Fibroblast of skin of left biceps (primary cell): ENCODE data around the gene XPO4.
"Not testable (repeated sequence)": the region's sequence is repeated elsewhere in the genome, so short reads cannot be mapped to it uniquely, and the experiment has no call there.

Experiments used
- DNase-seq, 2 experiments: peaks; one replicate each; pipeline ENCODE4 v3.0.0-alpha.2; 2013; ENCODE audit warnings: low read depth in 2 of 2

XPO4 gene

GRCh38 chr13:20891034-20891433 lies 11.5 kb downstream of the XPO4 start:
- no peak for DNase-seq

DNA sequence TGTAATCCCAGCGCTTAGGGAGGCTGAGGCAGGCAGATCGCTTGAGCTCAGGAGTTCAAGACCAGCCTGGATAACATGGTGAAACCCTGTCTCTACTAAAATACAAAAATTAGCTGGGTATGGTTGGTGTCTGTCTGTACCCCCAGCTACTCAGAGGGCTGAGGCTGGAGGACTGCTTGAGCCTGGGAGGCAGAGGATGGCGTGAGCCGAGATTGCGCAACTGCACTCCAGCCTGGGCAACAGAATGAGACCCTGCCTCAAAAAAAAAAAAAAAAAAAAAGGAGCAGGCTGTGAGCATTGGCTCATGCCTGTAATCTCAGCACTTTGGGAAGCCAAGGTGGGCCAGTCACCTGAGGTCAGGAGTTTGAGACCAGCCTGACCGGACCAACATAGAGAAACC lies 12.0 kb downstream of the XPO4 start:
- DNase-seq, result not testable (repeated sequence)

DNA sequence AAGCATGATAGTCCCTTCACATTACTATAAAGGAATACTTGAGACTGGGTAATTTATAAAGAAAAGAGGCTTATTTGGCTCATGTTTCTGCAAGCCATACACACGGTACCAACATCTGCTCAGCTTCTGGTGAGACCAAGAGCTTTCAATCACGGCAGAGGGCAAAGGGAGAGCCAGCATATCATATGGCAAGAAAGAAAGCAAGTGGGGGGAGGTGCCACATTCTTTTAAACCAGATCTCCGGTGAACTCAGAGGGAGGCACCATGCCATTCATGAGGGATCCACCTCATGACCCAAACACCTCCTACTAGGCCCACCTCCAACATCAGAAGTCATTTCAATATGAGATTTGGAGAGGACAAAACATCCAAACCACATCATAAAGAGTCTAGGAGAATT lies 20.3 kb downstream of the XPO4 start:
- no peak for DNase-seq

GRCh38 chr13:20877902-20878301 lies 24.6 kb downstream of the XPO4 start:
- no peak for DNase-seq

DNA sequence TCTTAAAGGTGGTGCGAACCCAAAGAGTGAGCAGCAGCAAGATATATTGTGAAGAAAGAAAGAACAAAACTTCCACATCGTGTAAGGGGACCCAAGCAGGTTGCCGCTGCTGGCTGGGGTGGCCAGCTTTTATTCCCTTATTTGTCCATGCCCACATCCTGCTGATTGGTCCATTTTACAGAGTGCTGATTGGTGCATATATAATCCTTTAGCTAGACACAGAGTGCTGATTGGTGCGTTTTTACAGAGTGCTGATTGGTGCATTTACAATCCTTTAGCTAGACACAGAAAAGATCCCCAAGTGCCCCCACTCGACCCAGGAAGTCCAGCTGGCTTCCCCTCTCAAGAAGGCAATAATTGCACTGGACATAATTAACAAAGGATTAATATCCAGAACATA lies 25.7 kb downstream of the XPO4 start:
- not testable (repeated sequence) for DNase-seq

- not testable (repeated sequence) for DNase-seq
These were observed 28.1 kb downstream of the XPO4 start for GRCh38 chr13:20874439-20874838.

DNA sequence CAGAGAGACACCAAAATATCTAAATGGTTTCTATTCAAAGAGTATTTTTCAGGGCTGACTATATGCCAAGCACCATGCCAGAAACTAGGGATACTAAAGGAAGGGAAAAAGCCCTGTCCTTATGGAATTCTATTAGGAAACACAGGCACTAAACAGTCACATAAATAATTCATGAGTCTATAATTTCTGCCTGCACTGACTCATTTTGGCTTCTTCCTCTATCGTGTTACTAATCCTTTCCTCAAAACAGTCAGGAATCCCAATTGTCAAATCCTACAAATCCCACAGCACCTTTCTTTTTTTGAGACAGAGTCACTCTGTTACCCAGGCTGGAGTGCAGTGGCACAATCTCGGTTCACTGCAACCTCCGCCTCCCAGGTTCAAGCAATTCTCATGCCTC lies 29.2 kb downstream of the XPO4 start:
- peak; percentile 5 to 20 for DNase-seq

DNA sequence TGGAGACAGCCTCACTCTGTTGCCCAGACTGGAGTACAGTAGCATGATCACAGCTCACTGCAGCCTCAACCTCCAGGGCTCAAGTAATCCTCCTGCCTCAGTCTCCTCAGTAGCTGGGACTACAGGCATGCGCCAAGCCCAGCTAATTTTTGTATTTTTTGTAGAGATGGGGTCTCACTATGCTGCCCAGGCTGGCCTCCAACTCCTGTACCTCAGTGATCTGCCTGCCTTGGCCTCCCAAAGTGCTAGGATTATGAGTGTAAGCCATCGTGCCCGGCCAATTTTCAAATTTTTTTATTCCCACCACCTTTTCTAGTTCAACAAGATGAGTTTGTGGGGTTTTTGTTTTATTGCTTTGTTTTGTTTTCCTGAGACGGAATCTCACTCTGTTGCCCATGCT lies 31.7 kb downstream of the XPO4 start:
- no peak for DNase-seq

GRCh38 chr13:20869540-20869939 lies 33.0 kb downstream of the XPO4 start:
- DNase-seq, result no peak

DNA sequence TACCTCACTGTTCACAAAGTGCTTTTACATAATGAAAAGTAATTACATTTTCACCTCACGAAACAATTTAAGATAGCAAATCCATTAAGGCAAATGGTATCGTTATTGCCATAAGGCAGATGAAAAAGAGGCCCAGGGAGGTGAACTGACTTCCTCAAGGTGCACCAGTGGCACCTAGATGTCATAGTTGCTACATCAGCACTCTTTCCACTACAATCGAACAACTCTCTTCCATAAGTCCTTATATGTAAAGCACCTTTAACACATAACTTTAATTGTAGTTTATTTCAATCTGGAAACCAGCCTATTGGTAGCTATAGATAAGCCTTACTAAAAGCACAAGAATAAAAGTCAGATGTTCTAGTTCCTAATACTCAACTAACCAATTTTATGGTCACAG lies 35.1 kb downstream of the XPO4 start:
- DNase-seq, result no peak

DNA sequence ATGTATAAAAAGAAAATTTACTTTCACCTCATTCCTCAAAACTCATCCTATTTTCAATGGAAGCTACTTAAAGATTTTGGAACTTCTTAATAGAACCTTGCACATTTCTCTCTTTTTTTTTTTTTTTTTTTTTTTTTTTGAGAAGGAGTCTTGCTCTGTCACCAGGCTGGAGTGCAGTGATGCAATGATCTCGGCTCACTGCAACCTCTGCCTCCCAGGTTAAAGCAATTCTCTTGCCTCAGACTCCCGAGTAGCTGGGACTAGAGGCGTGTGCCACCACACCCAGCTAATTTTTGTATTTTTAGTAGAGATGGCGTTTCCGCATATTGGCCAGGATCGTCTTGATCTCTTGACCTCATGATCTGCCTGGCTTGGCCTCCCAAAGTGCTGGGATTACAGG lies 40.9 kb downstream of the XPO4 start:
- DNase-seq, result not testable (repeated sequence)

- DNase-seq, result no peak
These were observed 41.7 kb downstream of the XPO4 start for GRCh38 chr13:20860844-20861243.

DNA sequence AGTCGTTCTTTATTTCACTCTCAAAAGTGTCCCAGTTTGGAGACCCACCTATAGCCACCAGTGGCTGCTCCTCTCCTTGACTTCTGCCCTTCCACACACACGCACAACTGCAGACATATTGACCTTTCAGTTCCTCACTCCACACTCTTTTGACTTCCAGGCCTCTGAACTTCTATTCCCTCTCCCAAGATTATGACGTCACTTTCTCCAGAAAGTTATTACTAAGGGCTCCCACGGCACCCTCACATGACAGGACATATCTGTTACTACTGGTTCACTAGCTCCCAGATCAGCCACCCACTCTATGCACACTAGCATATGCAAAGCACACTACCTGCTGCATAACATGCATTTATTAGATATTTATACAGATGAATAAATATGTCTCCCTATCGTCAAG lies 45.9 kb downstream of the XPO4 start:
- no peak for DNase-seq

- no peak for DNase-seq
These were observed 50.6 kb downstream of the XPO4 start for GRCh38 chr13:20851844-20852402.

DNA sequence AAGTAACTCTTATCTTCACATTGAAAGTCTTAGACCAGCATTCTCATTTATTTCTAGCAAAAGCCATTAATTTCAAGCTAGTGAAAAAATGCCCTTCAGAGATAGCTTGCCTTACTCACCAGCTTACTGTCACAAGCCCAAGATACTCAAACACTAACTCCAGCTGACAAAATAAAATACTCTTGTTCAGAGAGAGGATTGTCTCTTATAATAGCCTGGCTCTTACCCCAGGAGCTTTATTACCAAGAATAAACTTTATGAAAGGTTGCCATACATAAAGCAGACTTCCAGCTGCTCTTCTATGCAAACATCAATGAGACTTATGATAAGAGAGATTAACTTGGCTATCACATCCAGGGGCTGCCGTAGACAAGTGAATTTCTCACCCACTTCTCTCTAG lies 53.6 kb downstream of the XPO4 start:
- DNase-seq, result no peak

GRCh38 chr13:20848203-20848602 lies 54.3 kb downstream of the XPO4 start:
- DNase-seq, result no peak

DNA sequence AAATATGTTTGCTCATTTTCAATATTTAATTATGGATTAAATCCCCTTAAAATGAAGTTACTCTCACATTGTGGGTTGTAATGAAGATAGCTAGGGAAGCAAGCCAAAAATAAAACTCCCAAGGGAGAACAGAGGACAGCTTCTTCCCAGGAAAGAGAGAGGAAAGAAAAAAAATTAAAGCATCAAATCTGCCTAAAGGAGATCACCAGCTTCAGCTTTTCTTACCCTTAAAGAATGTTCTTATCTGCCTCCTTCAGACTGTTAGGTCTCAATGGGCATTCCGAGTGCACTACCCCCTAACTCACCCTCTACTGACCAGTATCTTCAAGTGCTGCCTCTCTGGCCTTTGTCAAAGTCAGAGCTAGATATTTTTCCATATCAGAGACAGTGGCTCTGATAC lies 55.2 kb downstream of the XPO4 start:
- no peak for DNase-seq

DNA sequence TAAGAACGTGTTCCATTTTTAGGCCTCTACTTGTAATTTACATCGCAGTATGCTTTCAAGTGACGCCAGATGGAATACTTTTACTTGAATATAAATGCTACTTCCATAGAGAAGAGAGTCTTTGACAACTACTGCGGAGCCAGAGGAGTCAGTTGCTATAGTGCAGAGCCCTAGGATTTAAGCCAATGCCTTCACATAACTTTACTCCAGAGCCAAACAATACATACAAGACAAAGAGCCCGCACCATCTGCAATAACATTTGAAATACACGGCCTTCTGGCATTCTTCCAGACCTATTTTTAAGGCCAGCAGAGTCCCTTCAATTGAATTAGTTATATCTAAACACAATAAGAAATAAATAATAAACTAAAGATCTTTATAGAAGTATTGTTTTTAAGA lies 59.4 kb downstream of the XPO4 start:
- no peak for DNase-seq

DNA sequence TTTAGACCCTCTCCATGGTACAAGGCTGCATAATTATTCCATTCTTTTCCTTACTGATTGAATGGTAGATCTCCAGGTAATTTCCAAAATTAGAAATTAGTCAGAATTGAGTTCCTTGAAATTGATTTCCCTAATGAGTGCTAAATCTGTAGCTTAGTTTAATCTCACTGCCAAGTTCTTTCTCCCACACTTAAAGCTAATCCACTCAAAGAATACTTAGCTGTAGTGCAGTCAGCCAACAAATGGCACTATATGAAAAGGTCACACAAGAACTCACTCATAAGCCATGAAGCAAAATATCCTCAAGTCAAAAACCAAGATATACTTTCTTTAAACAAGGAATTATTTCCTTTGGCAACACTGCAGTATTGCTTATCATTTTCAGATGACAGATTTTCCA lies 62.0 kb downstream of the XPO4 start:
- no peak for DNase-seq

DNA sequence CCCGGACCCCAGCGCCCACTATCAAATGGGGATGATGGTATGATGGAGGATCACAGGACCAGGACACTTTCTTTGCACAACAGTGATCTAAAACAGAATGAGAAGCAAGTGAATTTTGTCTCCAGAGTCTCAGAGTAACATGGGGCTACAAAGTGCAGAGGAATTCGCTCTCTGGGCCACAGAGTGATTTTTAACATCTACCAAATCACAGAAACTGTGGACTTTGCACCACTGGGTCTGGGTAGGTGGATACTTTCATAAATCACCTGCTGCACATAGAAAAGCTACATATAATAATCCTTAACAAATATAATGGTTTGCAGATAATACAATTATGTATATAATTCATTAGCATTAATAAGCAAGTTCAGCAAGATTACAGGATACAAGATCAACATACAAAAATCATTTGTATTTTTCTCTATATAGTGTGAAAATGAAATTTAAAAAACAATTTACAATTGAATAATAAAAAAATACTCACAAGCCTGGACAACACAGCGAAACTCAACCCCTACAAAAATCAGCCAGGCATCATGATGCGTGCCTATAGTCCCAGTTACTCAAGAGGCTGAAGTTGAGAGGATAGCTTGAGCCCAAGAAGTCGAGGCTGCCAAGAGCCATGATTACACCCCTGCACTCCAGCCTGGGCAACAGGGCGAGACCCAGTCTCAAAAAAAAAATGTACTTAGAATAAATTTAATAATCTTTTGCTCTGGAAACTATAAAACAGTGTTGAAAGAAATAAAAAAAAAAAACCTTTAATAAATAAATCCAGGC lies 68.5 kb downstream of the XPO4 start:
- DNase-seq, result no peak

GRCh38 chr13:20832861-20833260 lies 69.7 kb downstream of the XPO4 start:
- DNase-seq, result no peak

- DNase-seq, result no peak
These were observed 70.6 kb downstream of the XPO4 start for GRCh38 chr13:20831933-20832332.

DNA sequence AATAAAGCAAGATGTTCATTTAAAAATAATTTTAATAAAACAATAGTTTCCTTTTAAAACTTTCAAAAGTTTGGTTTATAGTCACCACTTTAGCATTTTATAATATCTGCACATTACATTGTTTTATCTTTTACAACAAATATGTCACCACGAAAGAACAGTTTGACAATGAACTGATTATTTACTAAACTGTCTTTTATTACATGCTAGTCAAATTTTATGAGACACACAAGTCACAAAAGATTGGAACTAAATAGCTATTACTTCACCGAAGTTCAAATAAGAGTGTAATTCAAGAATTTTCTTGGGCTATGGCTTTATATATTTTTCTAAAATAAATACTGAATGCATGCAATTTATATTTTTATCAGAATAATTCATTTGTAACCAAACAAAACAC lies 71.3 kb downstream of the XPO4 start:
- DNase-seq, result no peak
